ENCODE measurements around the gene UBE3A. TPM values are rescaled to one million over a fixed set of nuclear protein-coding genes. Genes with fewer than 3 reads are reported as not detected.

Gene UBE3A
- total RNA-seq, 2 donors from 2014 or later, result 92.2 to 101 TPM

- Histone ChIP-seq H3K27ac (ENCODE audit: low read depth, low read length) (no peak overlapping the region), H3K4me1 (ENCODE audit: control insufficient read depth, insufficient read depth, low read length) (no peaks in the 10 kb centered on the region), H3K9me3 (ENCODE audit: control insufficient read depth, low read length) (no peaks in the 10 kb centered on the region), H3K27me3 (ENCODE audit: control insufficient read depth, insufficient read depth, low read length, poor library complexity, severe bottlenecking) (no peaks in the 10 kb centered on the region), H3K4me3 (ENCODE audit: low read length) (no peak overlapping the region), H3K36me3 (ENCODE audit: control insufficient read depth, insufficient read depth, low read length) (peaks cover 80% of the 10 kb centered on the region), H3K9ac (ENCODE audit: extremely low read depth, low read length, poor library complexity, severe bottlenecking) (no peak overlapping the region)
- whole genome bisulfite sequencing, 2 experiments (ENCODE audit: insufficient coverage in 1 of 2, insufficient read length in 1 of 2), result 86 to 96% methylated on average over 1 of the region's 2 CpGs
- peaks cover 7% of the 10 kb centered on the region for H3K4me1 Mint-ChIP-seq
- H3K9me3 Mint-ChIP-seq, result no peaks in the 10 kb centered on the region
- no peak for TF ChIP-seq CTCF (conservative IDR thresholded peaks at IDR 0.05)
- no peak overlapping the region for H3K27ac Mint-ChIP-seq
- peaks cover 50% of the 10 kb centered on the region for H3K36me3 Mint-ChIP-seq (ENCODE audit: low read depth)
- H3K27me3 Mint-ChIP-seq (ENCODE audit: insufficient read depth), result no peaks in the 10 kb centered on the region
- no peak for DNase-seq
- no peak overlapping the region for H3K4me3 Mint-ChIP-seq
Measured at GRCh38 chr15:25403771-25404170, 35.1 kb downstream of the UBE3A start.

- Mint-ChIP-seq H3K27me3 (ENCODE audit: insufficient read depth) (no peaks in the 10 kb centered on the region), H3K36me3 (ENCODE audit: low read depth) (peaks cover 54% of the 10 kb centered on the region), H3K4me1 (peaks cover 7% of the 10 kb centered on the region), H3K27ac (no peak overlapping the region), H3K4me3 (no peak overlapping the region), H3K9me3 (no peaks in the 10 kb centered on the region)
- no peaks in the 10 kb centered on the region for H3K4me1 ChIP-seq (ENCODE audit: control insufficient read depth, insufficient read depth, low read length)
- no peak overlapping the region for H3K9ac ChIP-seq (ENCODE audit: extremely low read depth, low read length, poor library complexity, severe bottlenecking)
- no peaks in the 10 kb centered on the region for H3K27me3 ChIP-seq (ENCODE audit: control insufficient read depth, insufficient read depth, low read length, poor library complexity, severe bottlenecking)
- no peak for TF ChIP-seq CTCF (conservative IDR thresholded peaks at IDR 0.05)
- H3K27ac ChIP-seq (ENCODE audit: low read depth, low read length), result no peak overlapping the region
- no peak overlapping the region for H3K4me3 ChIP-seq (ENCODE audit: low read length)
- H3K9me3 ChIP-seq (ENCODE audit: control insufficient read depth, low read length), result no peaks in the 10 kb centered on the region
- no peak for DNase-seq
- 97 to 100% methylated on average over 1 to 2 of the region's 2 CpGs for WGBS, 2 experiments (ENCODE audit: insufficient coverage in 1 of 2, insufficient read length in 1 of 2)
- H3K36me3 ChIP-seq (ENCODE audit: control insufficient read depth, insufficient read depth, low read length), result peaks cover 85% of the 10 kb centered on the region
Measured at GRCh38 chr15:25402342-25402741, 36.5 kb downstream of the UBE3A start.

GRCh38 chr15:25401501-25401900, 37.3 kb downstream of the UBE3A start:
- Mint-ChIP-seq H3K27me3 (ENCODE audit: insufficient read depth) (no peaks in the 10 kb centered on the region), H3K9me3 (no peaks in the 10 kb centered on the region), H3K36me3 (ENCODE audit: low read depth) (peaks cover 54% of the 10 kb centered on the region), H3K27ac (no peak overlapping the region), H3K4me3 (no peak overlapping the region), H3K4me1 (peaks cover under 1% of the 10 kb centered on the region)
- Histone ChIP-seq H3K4me3 (ENCODE audit: low read length) (no peak overlapping the region), H3K9me3 (ENCODE audit: control insufficient read depth, low read length) (no peaks in the 10 kb centered on the region), H3K36me3 (ENCODE audit: control insufficient read depth, insufficient read depth, low read length) (peaks cover 92% of the 10 kb centered on the region), H3K9ac (ENCODE audit: extremely low read depth, low read length, poor library complexity, severe bottlenecking) (no peak overlapping the region), H3K4me1 (ENCODE audit: control insufficient read depth, insufficient read depth, low read length) (no peaks in the 10 kb centered on the region), H3K27ac (ENCODE audit: low read depth, low read length) (no peak overlapping the region), H3K27me3 (ENCODE audit: control insufficient read depth, insufficient read depth, low read length, poor library complexity, severe bottlenecking) (no peaks in the 10 kb centered on the region)
- TF ChIP-seq CTCF (conservative IDR thresholded peaks at IDR 0.05), result no peak
- DNase-seq, result no peak
